ENCODE data around the gene SLC17A7.

SLC17A7 gene

GRCh38 chr19:49473868-49474541 lies 32.7 kb upstream of the SLC17A7 start, which contains the start of gene FLT3LG (continued):
- TF ChIP-seq, protein P1, sequence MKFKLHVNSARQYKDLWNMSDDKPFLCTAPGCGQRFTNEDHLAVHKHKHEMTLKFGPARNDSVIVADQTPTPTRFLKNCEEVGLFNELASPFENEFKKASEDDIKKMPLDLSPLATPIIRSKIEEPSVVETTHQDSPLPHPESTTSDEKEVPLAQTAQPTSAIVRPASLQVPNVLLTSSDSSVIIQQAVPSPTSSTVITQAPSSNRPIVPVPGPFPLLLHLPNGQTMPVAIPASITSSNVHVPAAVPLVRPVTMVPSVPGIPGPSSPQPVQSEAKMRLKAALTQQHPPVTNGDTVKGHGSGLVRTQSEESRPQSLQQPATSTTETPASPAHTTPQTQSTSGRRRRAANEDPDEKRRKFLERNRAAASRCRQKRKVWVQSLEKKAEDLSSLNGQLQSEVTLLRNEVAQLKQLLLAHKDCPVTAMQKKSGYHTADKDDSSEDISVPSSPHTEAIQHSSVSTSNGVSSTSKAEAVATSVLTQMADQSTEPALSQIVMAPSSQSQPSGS (tag by site-specific recombination; IDR thresholded peaks at IDR 0.05; ENCODE audit: low read depth): no peak
- TF ChIP-seq OVOL3 (tag by site-specific recombination; IDR thresholded peaks at IDR 0.05) (no peak), ZFP3 (tag by site-specific recombination; IDR thresholded peaks at IDR 0.05; ENCODE audit: low read depth) (no peak), ZNF391 (tag by site-specific recombination; IDR thresholded peaks at IDR 0.05; ENCODE audit: borderline replicate concordance, low read depth) (0 out of 2 replicates have a peak, but pooled peaks have one; percentile 39), TRIM28 (IDR thresholded peaks at IDR 0.05; ENCODE audit: borderline replicate concordance, low read length) (no peak), ZXDB (tag by site-specific recombination; IDR thresholded peaks at IDR 0.05) (peak; percentile 69), ZNF132 (tag by site-specific recombination; IDR thresholded peaks at IDR 0.05; ENCODE audit: borderline replicate concordance) (no peak), BCL11B (tag by site-specific recombination; IDR thresholded peaks at IDR 0.05; ENCODE audit: low read depth) (peak; percentile 53), KLF8 (tag by site-specific recombination; IDR thresholded peaks at IDR 0.05) (peak; percentile 81), ZNF114 (tag by site-specific recombination; IDR thresholded peaks at IDR 0.05) (no peak), ZNF624 (tag by site-specific recombination; IDR thresholded peaks at IDR 0.05) (no peak), ZNF302 (tag by site-specific recombination; IDR thresholded peaks at IDR 0.05; ENCODE audit: low read depth) (no peak), ZBTB20 (tag by site-specific recombination; IDR thresholded peaks at IDR 0.05) (peak; percentile 16; the same call in 1 of the 2 replicates), ZNF645 (tag by site-specific recombination; IDR thresholded peaks at IDR 0.05) (no peak), ZSCAN16 (tag by site-specific recombination; IDR thresholded peaks at IDR 0.05) (no peak), ZNF121 (tag by site-specific recombination; IDR thresholded peaks at IDR 0.05) (peak; percentile 62; the same call in 1 of the 2 replicates), MYNN (tag by site-specific recombination; IDR thresholded peaks at IDR 0.05; ENCODE audit: borderline replicate concordance) (no peak), ZNF223 (tag by site-specific recombination; IDR thresholded peaks at IDR 0.05) (no peak), ZNF311 (tag by site-specific recombination; IDR thresholded peaks at IDR 0.05; ENCODE audit: borderline replicate concordance) (no peak), ZNF169 (tag by site-specific recombination; IDR thresholded peaks at IDR 0.05) (no peak), ZNF555 (tag by site-specific recombination; conservative IDR thresholded peaks at IDR 0.05) (no peak), ZNF324 (tag by site-specific recombination; IDR thresholded peaks at IDR 0.05) (peak; percentile 66; the same call in 1 of the 2 replicates), ZNF654 (tag by site-specific recombination; IDR thresholded peaks at IDR 0.05; ENCODE audit: low read depth) (peak; percentile 48), ZNF501 (tag by site-specific recombination; IDR thresholded peaks at IDR 0.05) (peak; percentile 65; the same call in 1 of the 2 replicates), ZNF366 (tag by site-specific recombination; conservative IDR thresholded peaks at IDR 0.05) (no peak), CTCF (tag by site-specific recombination; IDR thresholded peaks at IDR 0.05) (peak; percentile 97), ZNF202 (tag by site-specific recombination; IDR thresholded peaks at IDR 0.05; ENCODE audit: borderline replicate concordance) (no peak), ZNF37A (tag by site-specific recombination; IDR thresholded peaks at IDR 0.05) (no peak), ZNF266 (tag by site-specific recombination; IDR thresholded peaks at IDR 0.05; ENCODE audit: low read depth) (no peak)
- TF ChIP-seq, protein P2, sequence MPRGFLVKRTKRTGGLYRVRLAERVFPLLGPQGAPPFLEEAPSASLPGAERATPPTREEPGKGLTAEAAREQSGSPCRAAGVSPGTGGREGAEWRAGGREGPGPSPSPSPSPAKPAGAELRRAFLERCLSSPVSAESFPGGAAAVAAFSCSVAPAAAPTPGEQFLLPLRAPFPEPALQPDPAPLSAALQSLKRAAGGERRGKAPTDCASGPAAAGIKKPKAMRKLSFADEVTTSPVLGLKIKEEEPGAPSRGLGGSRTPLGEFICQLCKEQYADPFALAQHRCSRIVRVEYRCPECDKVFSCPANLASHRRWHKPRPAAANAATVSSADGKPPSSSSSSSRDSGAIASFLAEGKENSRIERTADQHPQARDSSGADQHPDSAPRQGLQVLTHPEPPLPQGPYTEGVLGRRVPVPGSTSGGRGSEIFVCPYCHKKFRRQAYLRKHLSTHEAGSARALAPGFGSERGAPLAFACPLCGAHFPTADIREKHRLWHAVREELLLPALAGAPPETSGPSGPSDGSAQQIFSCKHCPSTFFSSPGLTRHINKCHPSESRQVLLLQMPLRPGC (tag by site-specific recombination; IDR thresholded peaks at IDR 0.05): no peak
- TF ChIP-seq, protein P3, sequence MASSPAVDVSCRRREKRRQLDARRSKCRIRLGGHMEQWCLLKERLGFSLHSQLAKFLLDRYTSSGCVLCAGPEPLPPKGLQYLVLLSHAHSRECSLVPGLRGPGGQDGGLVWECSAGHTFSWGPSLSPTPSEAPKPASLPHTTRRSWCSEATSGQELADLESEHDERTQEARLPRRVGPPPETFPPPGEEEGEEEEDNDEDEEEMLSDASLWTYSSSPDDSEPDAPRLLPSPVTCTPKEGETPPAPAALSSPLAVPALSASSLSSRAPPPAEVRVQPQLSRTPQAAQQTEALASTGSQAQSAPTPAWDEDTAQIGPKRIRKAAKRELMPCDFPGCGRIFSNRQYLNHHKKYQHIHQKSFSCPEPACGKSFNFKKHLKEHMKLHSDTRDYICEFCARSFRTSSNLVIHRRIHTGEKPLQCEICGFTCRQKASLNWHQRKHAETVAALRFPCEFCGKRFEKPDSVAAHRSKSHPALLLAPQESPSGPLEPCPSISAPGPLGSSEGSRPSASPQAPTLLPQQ (tag by site-specific recombination; IDR thresholded peaks at IDR 0.05): peak; percentile 92
- TF ChIP-seq, protein P4, sequence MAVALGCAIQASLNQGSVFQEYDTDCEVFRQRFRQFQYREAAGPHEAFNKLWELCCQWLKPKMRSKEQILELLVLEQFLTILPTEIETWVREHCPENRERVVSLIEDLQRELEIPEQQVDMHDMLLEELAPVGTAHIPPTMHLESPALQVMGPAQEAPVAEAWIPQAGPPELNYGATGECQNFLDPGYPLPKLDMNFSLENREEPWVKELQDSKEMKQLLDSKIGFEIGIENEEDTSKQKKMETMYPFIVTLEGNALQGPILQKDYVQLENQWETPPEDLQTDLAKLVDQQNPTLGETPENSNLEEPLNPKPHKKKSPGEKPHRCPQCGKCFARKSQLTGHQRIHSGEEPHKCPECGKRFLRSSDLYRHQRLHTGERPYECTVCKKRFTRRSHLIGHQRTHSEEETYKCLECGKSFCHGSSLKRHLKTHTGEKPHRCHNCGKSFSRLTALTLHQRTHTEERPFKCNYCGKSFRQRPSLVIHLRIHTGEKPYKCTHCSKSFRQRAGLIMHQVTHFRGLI (tag by site-specific recombination; IDR thresholded peaks at IDR 0.05): 0 out of 2 replicates have a peak, but pooled peaks have one; percentile 19

Data from HEK293 (cell line).